Stomach (tissue), 4 donors: Measurements from ENCODE around the gene FOXK2.

Experiments
- EP300 ChIP-seq: sonication (generic); formaldehyde crosslinking; IDR thresholded peaks from one replicate; pipeline ENCODE4 v1.6.1; 2017; ENCODE audit warnings: antibody characterized with exemption
- POLR2A ChIP-seq, 4 donors: fragments of 450-650 bp; IDR thresholded peaks; one replicate each; pipeline ENCODE4 v1.6.1; 2016; ENCODE audit warnings: antibody characterized with exemption in 4 of 4, control low read depth in 2 of 4, mild to moderate bottlenecking in 1 of 4, moderate library complexity in 1 of 4
- POLR2AphosphoS5 ChIP-seq, 3 donors: sonication (generic); formaldehyde crosslinking; IDR thresholded peaks; one replicate each; pipeline ENCODE4 v1.6.1; 2016; ENCODE audit warnings: antibody characterized with exemption in 3 of 3
- TF ChIP-seq, protein P1 (sequence below), 7 experiments: fragments of 450-650 bp in 4 of 7; fragments of 200-600 bp in 3 of 7; sonication (generic) in 3 of 7; IDR thresholded peaks; one replicate each; pipeline ENCODE4 v1.5.1; 2016 to 2019; ENCODE audit warnings: antibody characterized with exemption in 7 of 7, control low read depth in 2 of 7, mild to moderate bottlenecking in 1 of 7

DNA sequence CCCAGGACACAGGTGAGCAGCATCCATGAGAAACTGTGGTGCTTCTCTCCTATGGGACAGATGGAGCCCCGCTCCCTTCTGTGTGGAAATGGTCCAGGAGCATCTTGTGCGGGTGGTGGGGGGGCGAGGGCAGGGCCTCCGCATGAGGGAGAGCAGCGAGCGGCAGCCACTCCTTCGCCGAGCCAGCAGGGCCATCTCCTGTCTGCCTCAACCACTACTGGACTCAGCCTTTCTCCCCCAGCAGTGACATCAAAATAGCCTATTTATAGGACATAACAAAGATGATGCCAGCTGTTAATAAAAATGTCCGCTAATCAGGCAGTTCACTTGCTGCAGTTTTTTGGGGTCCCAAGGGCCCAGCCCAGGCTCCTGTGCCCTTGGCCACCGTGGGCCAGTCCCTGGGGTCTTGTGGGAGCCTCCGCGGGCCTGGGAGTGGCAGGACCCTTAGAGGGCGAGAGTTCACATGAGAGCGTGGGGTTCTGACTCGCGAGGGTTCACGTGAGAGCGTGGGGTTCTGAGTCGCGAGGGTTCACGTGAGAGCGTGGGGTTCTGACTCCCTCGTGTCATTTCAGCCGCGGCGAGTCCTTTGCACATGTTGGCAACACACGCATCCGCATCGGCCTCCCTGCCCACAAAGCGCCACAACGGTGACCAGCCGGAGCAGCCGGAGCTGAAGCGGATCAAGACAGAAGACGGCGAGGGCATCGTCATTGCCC, 81.4 kb downstream of the FOXK2 start:
- TF ChIP-seq, protein P1, sequence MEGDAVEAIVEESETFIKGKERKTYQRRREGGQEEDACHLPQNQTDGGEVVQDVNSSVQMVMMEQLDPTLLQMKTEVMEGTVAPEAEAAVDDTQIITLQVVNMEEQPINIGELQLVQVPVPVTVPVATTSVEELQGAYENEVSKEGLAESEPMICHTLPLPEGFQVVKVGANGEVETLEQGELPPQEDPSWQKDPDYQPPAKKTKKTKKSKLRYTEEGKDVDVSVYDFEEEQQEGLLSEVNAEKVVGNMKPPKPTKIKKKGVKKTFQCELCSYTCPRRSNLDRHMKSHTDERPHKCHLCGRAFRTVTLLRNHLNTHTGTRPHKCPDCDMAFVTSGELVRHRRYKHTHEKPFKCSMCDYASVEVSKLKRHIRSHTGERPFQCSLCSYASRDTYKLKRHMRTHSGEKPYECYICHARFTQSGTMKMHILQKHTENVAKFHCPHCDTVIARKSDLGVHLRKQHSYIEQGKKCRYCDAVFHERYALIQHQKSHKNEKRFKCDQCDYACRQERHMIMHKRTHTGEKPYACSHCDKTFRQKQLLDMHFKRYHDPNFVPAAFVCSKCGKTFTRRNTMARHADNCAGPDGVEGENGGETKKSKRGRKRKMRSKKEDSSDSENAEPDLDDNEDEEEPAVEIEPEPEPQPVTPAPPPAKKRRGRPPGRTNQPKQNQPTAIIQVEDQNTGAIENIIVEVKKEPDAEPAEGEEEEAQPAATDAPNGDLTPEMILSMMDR (IDR thresholded peaks at IDR 0.05), result no peak
- TF ChIP-seq POLR2AphosphoS5 (IDR thresholded peaks at IDR 0.05), result no peak
- no peak for TF ChIP-seq POLR2A (IDR thresholded peaks at IDR 0.05)
- no peak for TF ChIP-seq EP300
